Esophagus muscularis mucosa (tissue), 3 donors: ENCODE results near the gene TLE2.

ENCODE experiments used
- EP300 ChIP-seq: sonication (generic); formaldehyde crosslinking; IDR thresholded peaks from one replicate; pipeline ENCODE4 v1.6.1; 2017; ENCODE audit warnings: antibody characterized with exemption
- POLR2AphosphoS5 ChIP-seq, 2 donors: sonication (generic); formaldehyde crosslinking; IDR thresholded peaks; one replicate each; pipeline ENCODE4 v1.6.1; 2017; ENCODE audit warnings: antibody characterized with exemption in 2 of 2

DNA sequence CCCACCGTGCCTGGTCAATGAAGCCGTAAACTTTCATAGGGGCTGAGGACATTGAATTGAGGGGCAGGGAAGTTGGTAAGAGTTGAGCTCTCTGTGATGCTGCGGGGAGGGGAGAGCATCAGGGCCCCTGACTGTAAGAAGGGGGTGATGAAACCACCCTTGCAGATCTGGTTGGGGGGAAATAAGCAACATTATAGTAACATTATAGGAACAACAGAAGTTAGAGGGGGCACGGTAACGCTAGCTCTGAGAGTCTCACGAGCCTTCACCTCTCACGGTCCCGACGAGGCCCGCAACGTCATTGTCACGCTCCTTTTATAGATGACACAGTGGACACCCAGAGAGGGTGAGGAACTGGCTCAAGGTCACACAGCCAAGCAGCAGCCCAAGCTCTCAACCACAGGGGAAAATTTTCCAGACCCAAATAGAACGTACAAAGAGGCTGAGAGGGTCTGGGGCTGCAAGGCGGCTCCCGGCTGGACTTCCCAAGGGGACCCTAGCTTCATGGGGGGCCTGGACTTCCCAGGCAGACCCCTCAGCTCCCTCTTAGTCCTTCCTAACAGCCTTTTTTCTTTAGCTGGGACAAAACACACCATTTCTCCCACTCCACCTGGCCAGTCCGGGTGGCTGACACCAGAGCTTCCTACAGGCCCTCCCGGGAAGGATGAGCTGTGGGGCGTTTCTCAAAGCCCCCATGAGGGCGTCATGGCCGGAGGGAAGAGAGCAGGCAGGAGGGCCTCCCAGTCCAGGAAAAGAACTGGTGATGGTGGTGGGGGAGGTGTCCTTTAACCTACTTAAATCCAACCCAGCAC is 29.1 kb upstream of the TLE2 start:
- no peak for TF ChIP-seq EP300
- no peak for TF ChIP-seq POLR2AphosphoS5 (IDR thresholded peaks at IDR 0.05)
